Trophoblast cell (in vitro differentiated cells and primary cell): ENCODE results near the gene FBXW11.

Experiments
- DNase-seq, 2 donors: peaks; one replicate each; pipeline ENCODE4 v3.0.0-alpha.2; 2016
- H2AFZ ChIP-seq: 2 replicates; pipeline ENCODE4 v1.6.1; 2013; ENCODE audit warnings: low read length, moderate library complexity, mild to moderate bottlenecking; ENCODE audit not compliant: insufficient read depth, poor library complexity
- H2AK5ac ChIP-seq: 2 replicates; pipeline ENCODE4 v1.6.1; 2013; ENCODE audit warnings: mild to moderate bottlenecking, low read length
- H2BK120ac ChIP-seq: 2 replicates; pipeline ENCODE4 v1.6.1; 2013; ENCODE audit warnings: low read length, mild to moderate bottlenecking, moderate library complexity; ENCODE audit not compliant: insufficient read depth, poor library complexity
- H2BK12ac ChIP-seq: 2 replicates; pipeline ENCODE4 v1.6.1; 2013; ENCODE audit warnings: mild to moderate bottlenecking, low read length, moderate library complexity
- H2BK5ac ChIP-seq: 2 replicates; pipeline ENCODE4 v1.6.1; 2013; ENCODE audit warnings: low read length, low read depth, moderate library complexity, mild to moderate bottlenecking; ENCODE audit not compliant: poor library complexity
- H3K14ac ChIP-seq: 2 replicates; pipeline ENCODE4 v1.6.1; 2013; ENCODE audit warnings: mild to moderate bottlenecking, low read length
- H3K18ac ChIP-seq: 2 replicates; pipeline ENCODE4 v1.6.1; 2013; ENCODE audit warnings: mild to moderate bottlenecking, low read length
- H3K23ac ChIP-seq: 2 replicates; pipeline ENCODE4 v1.6.1; 2013; ENCODE audit warnings: low read length
- H3K27ac ChIP-seq: 2 replicates; pipeline ENCODE4 v1.5.1; 2013; ENCODE audit warnings: low read depth, mild to moderate bottlenecking, inconsistent platforms, low read length, moderate library complexity
- H3K27me3 ChIP-seq: 2 replicates; pipeline ENCODE4 v1.6.1; 2013; ENCODE audit warnings: inconsistent platforms, mild to moderate bottlenecking, low read length, moderate library complexity; ENCODE audit not compliant: insufficient read depth
- H3K36me3 ChIP-seq, 2 experiments: 1 replicate in 1 of 2; 2 replicates in 1 of 2; pipeline ENCODE4 v1.6.1; 2013; ENCODE audit warnings: low read length in 2 of 2, mild to moderate bottlenecking in 2 of 2, moderate library complexity in 1 of 2; ENCODE audit not compliant: insufficient read depth in 2 of 2, control insufficient read depth in 1 of 2
- H3K4ac ChIP-seq: 2 replicates; pipeline ENCODE4 v1.6.1; 2013; ENCODE audit warnings: low read depth, mild to moderate bottlenecking, low read length, moderate library complexity
- H3K4me1 ChIP-seq, 2 experiments: 1 replicate in 1 of 2; 2 replicates in 1 of 2; pipeline ENCODE4 v1.6.1; 2013; ENCODE audit warnings: low read length in 2 of 2, mild to moderate bottlenecking in 2 of 2, moderate library complexity in 1 of 2; ENCODE audit not compliant: insufficient read depth in 2 of 2, control insufficient read depth in 1 of 2
- H3K4me2 ChIP-seq: 2 replicates; pipeline ENCODE4 v1.6.1; 2013; ENCODE audit warnings: inconsistent platforms, mild to moderate bottlenecking, low read length, moderate library complexity
- H3K4me3 ChIP-seq: 2 replicates; pipeline ENCODE4 v1.5.1; 2013; ENCODE audit warnings: mild to moderate bottlenecking, low read depth, low read length, inconsistent platforms
- H3K79me1 ChIP-seq: one replicate; pipeline ENCODE4 v1.6.1; 2013; ENCODE audit warnings: low read length
- H3K79me2 ChIP-seq: 2 replicates; pipeline ENCODE4 v1.6.1; 2013; ENCODE audit warnings: low read length, mild to moderate bottlenecking; ENCODE audit not compliant: control insufficient read depth, insufficient read depth, poor library complexity
- H3K9ac ChIP-seq: 2 replicates; pipeline ENCODE4 v1.6.1; 2013; ENCODE audit warnings: mild to moderate bottlenecking, low read length
- H3K9me3 ChIP-seq: 2 replicates; pipeline ENCODE4 v1.6.1; 2013; ENCODE audit warnings: low read depth, mild to moderate bottlenecking, control low read depth, inconsistent platforms, low read length; ENCODE audit not compliant: insufficient read depth
- H4K12ac ChIP-seq: 2 replicates; pipeline ENCODE4 v1.6.1; 2013; ENCODE audit warnings: low read depth, mild to moderate bottlenecking, low read length, moderate library complexity
- H4K8ac ChIP-seq: 2 replicates; pipeline ENCODE4 v1.6.1; 2013; ENCODE audit warnings: low read depth, mild to moderate bottlenecking, low read length, moderate library complexity
- H4K91ac ChIP-seq: one replicate; pipeline ENCODE4 v1.6.1; 2013; ENCODE audit warnings: low read depth, mild to moderate bottlenecking, low read length, moderate library complexity
- WGBS: extraction: QIAGEN DNeasy Blood & Tissue Kit; methylation state at CpG from one replicate; pipeline ENCODE4 v1.1.7; 2013; ENCODE audit warnings: missing lambda C conversion rate; ENCODE audit not compliant: insufficient read length, insufficient coverage; ENCODE audit errors: extremely low coverage; 5-methylcytosine and 5-hydroxymethylcytosine counted together

FBXW11 gene

DNA sequence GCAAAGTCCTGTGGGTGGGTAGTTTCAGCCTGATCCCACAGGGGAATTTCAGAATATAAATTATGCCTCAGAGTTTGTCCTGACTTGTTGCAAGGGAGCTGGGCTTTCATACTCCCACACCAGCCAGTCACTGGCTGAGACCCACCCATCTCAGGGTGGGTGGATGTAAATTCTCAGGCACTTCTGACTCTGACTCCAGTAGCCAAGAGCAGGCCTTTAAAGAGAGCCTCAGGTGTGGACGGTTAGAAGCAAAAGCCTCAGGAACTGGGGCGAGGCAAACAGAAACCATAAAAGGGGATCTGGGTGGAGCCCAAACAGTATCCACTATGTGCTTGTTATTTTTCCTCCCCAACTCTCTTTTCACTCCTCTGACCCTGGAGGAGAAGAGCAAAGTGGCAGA lies 28.6 kb upstream of the FBXW11 start:
- no peak overlapping the region for H2BK12ac ChIP-seq
- no peak overlapping the region for H3K23ac ChIP-seq
- no peak overlapping the region for H4K8ac ChIP-seq
- no peak for DNase-seq
- no peak overlapping the region for H3K14ac ChIP-seq
- no peak overlapping the region for H3K4ac ChIP-seq
- H3K18ac ChIP-seq, result no peak overlapping the region
- no peak overlapping the region for H2BK120ac ChIP-seq
- no peaks in the 10 kb centered on the region for H3K27me3 ChIP-seq
- no peak overlapping the region for H3K4me2 ChIP-seq
- H3K79me2 ChIP-seq, result no peaks in the 10 kb centered on the region
- H3K4me3 ChIP-seq, result no peak overlapping the region
- H3K9ac ChIP-seq, result no peak overlapping the region
- H3K9me3 ChIP-seq, result no peaks in the 10 kb centered on the region
- H3K27ac ChIP-seq, result no peak overlapping the region
- no peaks in the 10 kb centered on the region for H3K36me3 ChIP-seq
- H2BK5ac ChIP-seq, result no peak overlapping the region
- H3K79me1 ChIP-seq, result no peaks in the 10 kb centered on the region
- no peaks in the 10 kb centered on the region for H3K4me1 ChIP-seq
- no CpG with 5 or more reads among the region's 2 CpGs for WGBS
- H4K12ac ChIP-seq, result no peak overlapping the region
- H4K91ac ChIP-seq, result no peak overlapping the region
- no peak overlapping the region for H2AK5ac ChIP-seq
- H2AFZ ChIP-seq, result no peak overlapping the region

DNA sequence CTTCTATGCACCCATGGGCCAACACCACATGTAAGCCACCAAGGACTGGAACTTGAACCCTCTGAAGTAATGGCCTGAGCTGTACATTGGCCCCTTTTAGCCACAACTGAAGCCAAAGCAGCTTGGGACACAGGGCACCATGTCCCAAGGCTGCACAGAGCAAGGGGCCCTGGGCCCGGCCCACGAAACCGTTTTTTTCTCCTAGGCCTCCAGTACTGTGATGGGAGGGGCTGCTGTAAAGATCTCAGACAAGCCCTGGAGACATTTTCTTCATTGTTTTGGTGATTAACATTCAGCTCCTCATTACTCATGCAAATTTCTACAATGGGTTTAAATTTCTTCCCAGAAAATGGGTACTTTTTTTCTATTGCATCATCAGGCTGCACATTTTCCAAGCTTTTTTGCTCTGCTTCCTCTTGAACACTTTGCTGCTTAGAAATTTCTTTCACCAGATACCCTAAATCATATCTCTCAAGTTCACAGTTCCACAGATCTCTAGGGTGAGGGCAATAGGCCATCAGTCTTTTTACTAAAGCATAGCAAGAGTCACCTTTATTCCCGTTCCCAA lies 25.5 kb upstream of the FBXW11 start:
- H3K4me2 ChIP-seq, result no peak overlapping the region
- H3K79me1 ChIP-seq, result no peaks in the 10 kb centered on the region
- no peak overlapping the region for H2BK5ac ChIP-seq
- no peaks in the 10 kb centered on the region for H3K4me1 ChIP-seq
- H3K9me3 ChIP-seq, result no peaks in the 10 kb centered on the region
- no peak overlapping the region for H2AFZ ChIP-seq
- H3K18ac ChIP-seq, result no peak overlapping the region
- H3K4ac ChIP-seq, result no peak overlapping the region
- H2AK5ac ChIP-seq, result no peak overlapping the region
- H2BK120ac ChIP-seq, result no peak overlapping the region
- H3K27ac ChIP-seq, result no peak overlapping the region
- H3K23ac ChIP-seq, result no peak overlapping the region
- no peak overlapping the region for H3K9ac ChIP-seq
- no peak overlapping the region for H2BK12ac ChIP-seq
- H3K14ac ChIP-seq, result no peak overlapping the region
- no CpG with 5 or more reads among the region's 4 CpGs for whole genome bisulfite sequencing
- H3K79me2 ChIP-seq, result no peaks in the 10 kb centered on the region
- H3K36me3 ChIP-seq, result no peaks in the 10 kb centered on the region
- H3K27me3 ChIP-seq, result no peaks in the 10 kb centered on the region
- no peak overlapping the region for H4K8ac ChIP-seq
- no peak overlapping the region for H3K4me3 ChIP-seq
- no peak for DNase-seq
- no peak overlapping the region for H4K91ac ChIP-seq
- H4K12ac ChIP-seq, result no peak overlapping the region

DNA sequence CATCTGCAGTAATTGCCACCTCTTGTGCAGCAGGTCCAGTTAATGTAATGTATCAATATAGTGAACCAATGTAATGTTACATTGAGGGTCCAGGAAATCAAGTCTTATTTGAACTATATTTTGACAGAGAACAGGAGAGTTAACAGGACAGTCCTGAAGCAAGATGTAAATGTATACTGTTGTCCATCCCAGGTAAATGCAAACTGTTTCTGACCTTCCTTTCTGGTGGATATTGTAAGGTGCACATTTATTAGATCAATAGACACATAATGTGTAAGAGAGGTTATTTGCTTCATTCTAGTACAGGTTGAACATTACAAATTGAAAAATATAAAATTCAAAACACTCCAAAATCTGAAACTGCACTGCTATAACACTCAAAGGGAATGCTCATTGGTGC lies 23.4 kb upstream of the FBXW11 start:
- no peaks in the 10 kb centered on the region for H3K79me1 ChIP-seq
- no peak overlapping the region for H2BK12ac ChIP-seq
- DNase-seq, result no peak

DNA sequence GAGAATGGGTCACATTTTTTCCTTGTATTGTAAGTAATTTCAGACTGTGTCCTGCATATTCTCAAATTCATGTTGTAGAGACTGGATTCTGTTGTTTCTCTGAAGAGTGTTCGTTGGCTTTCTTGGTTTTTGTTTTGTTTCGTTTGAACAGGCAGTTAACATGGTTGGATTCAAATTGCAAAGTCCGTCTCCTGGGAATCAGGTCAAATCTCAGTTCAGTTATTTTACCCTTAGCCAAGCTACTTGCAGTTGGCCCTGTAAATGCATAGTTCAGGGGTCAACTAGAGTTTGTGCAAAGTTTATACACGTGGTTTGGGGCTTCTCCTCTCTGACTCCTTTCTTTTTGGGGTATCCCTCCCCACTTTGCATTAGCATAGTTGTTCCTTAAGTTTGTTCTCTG lies 21.7 kb upstream of the FBXW11 start:
- no peak overlapping the region for H3K14ac ChIP-seq
- no peak overlapping the region for H3K4ac ChIP-seq
- H2BK5ac ChIP-seq, result no peak overlapping the region
- DNase-seq, result no peak
- no peaks in the 10 kb centered on the region for H3K4me1 ChIP-seq
- no peak overlapping the region for H2BK120ac ChIP-seq
- no peak overlapping the region for H2BK12ac ChIP-seq
- H3K79me1 ChIP-seq, result no peaks in the 10 kb centered on the region
- H3K9ac ChIP-seq, result no peak overlapping the region
- H3K79me2 ChIP-seq, result no peaks in the 10 kb centered on the region
- no peak overlapping the region for H4K12ac ChIP-seq
- no peak overlapping the region for H3K23ac ChIP-seq
- H3K36me3 ChIP-seq, result no peaks in the 10 kb centered on the region
- no peaks in the 10 kb centered on the region for H3K9me3 ChIP-seq
- H4K8ac ChIP-seq, result no peak overlapping the region
- H3K27me3 ChIP-seq, result no peaks in the 10 kb centered on the region
- H3K4me2 ChIP-seq, result no peak overlapping the region
- no peak overlapping the region for H3K27ac ChIP-seq
- no CpG with 5 or more reads among the region's 4 CpGs for WGBS
- no peak overlapping the region for H2AK5ac ChIP-seq
- H2AFZ ChIP-seq, result no peak overlapping the region
- no peak overlapping the region for H4K91ac ChIP-seq
- H3K18ac ChIP-seq, result no peak overlapping the region
- no peak overlapping the region for H3K4me3 ChIP-seq

More for the DNA sequence above, 23.4 kb upstream of the FBXW11 start:
- H4K8ac ChIP-seq, result no peak overlapping the region
- H3K4me1 ChIP-seq, result no peaks in the 10 kb centered on the region
- H3K18ac ChIP-seq, result no peak overlapping the region
- no peaks in the 10 kb centered on the region for H3K27me3 ChIP-seq
- H3K4ac ChIP-seq, result no peak overlapping the region
- H3K27ac ChIP-seq, result no peak overlapping the region
- no peak overlapping the region for H3K4me3 ChIP-seq
- no peak overlapping the region for H3K9ac ChIP-seq
- H3K4me2 ChIP-seq, result no peak overlapping the region
- H3K14ac ChIP-seq, result no peak overlapping the region
- no peak overlapping the region for H2AFZ ChIP-seq
- no peak overlapping the region for H2BK120ac ChIP-seq
- H3K23ac ChIP-seq, result no peak overlapping the region
- H2BK5ac ChIP-seq, result no peak overlapping the region
- H4K12ac ChIP-seq, result no peak overlapping the region
- H3K36me3 ChIP-seq, result no peaks in the 10 kb centered on the region
- H3K9me3 ChIP-seq, result no peaks in the 10 kb centered on the region
- H3K79me2 ChIP-seq, result no peaks in the 10 kb centered on the region
- H4K91ac ChIP-seq, result no peak overlapping the region
- no peak overlapping the region for H2AK5ac ChIP-seq
